ENCODE results near the gene TEX2.
"Not testable (repeated sequence)": the region's sequence is repeated elsewhere in the genome, so short reads cannot be mapped to it uniquely, and the experiment has no call there.

Gene TEX2

DNA sequence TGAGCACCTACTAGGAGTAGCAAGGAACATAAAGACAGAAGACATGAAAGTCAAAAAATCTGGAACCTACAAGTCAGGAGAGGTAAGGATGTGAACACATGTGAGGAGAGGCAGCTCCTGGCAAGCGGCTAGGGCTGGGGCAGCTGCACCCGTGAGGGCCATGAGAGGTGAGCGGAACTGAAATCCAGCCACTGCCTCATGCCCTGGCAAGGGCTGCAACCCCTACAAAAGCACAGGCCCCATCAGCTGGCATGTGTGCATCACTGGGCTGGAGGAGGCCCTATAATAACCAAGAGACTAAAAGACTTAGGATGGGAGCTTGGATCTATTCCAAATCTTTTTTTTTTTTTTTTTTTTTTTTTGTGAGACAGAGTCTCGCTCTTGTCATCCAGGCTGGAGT is 92.8 kb downstream of the TEX2 start:
- CTCF ChIA-PET, result no interaction called here

DNA sequence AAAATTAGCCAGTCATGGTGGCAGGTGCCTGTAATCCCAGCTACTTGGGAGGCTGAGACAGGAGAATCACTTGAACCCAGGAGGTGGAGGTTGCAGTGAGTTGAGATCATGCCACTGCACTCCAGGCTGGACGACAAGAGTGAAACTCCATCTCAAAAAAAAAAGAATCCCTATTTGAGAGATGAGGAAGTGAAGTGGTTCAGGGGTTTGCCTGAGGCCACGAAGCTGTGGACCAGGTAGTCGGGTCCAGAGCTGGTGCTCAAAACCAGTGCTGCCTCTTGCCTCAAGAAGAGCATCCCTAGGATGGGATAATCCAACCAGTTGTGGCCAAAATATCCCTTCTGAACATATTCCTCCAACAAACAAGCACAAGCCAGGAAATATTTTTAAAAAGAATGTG is 95.4 kb downstream of the TEX2 start:
- ChIA-PET CTCF (interaction anchor here (1.0 to 1.1 kb wide), 3 partner anchors 8 to 138 kb away, joined by 3 read pairs; no protein-coding TSS in a partner anchor), POLR2A (interaction anchor here (1.1 kb wide), 1 partner anchor 22 kb away, joined by 3 read pairs; no protein-coding TSS in a partner anchor)
- not testable (repeated sequence) for DNase-seq (ENCODE audit: low read depth, low spot score); H3K4me3 ChIP-seq (ENCODE audit: low read depth, low read length)

More for the DNA sequence above, 92.8 kb downstream of the TEX2 start:
- TF ChIP-seq CTCF (IDR thresholded peaks at IDR 0.05; ENCODE audit: insufficient read depth, low read length, missing control alignments), result no peak
- POLR2A ChIA-PET, result no interaction called here
- DNase-seq (ENCODE audit: low read depth, low spot score), result no peak
- no peak overlapping the region for H3K4me3 ChIP-seq (ENCODE audit: low read depth, low read length)

DNA sequence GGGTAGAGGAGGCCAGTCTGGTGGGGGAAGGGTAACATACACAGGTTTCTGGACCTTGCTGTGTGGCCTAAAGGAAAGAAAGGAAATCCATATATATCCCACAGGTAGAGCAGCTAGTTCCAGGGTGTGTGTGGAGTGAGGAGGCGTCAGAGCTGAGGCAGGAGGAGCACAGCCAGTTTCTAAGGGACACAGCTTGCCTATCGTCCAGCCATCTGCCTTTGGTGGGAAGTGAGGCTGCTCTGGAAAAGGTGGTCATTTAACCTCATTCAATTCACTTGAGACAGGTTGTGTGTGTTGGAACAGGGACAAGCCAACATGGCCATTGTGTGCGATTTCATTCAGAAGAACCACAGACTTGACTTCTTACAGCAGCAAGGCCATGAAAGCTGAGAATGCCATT is 96.2 kb downstream of the TEX2 start:
- CTCF ChIA-PET, result interaction anchor here (0.6 to 1.1 kb wide), 2 partner anchors 83 to 138 kb away, joined by 3 read pairs; no protein-coding TSS in a partner anchor
- POLR2A ChIA-PET, result interaction anchor here (0.9 to 1.0 kb wide), 2 partner anchors 18 to 21 kb away, joined by 3 to 4 read pairs; no protein-coding TSS in a partner anchor
- no peak for DNase-seq (ENCODE audit: low read depth, low spot score)

GRCh38 chr17:64165347-64165746 is 97.7 kb downstream of the TEX2 start:
- H3K4me3 ChIP-seq (ENCODE audit: low read depth, low read length), result no peak overlapping the region
- ChIA-PET POLR2A (interaction anchor here (0.7 kb wide), 1 partner anchor 116 kb away, joined by 3 read pairs; no protein-coding TSS in a partner anchor), CTCF (interaction anchor here (0.9 to 1.4 kb wide), 2 partner anchors 15 to 116 kb away, joined by 4 to 6 read pairs; no protein-coding TSS in a partner anchor)
- DNase-seq (ENCODE audit: low read depth, low spot score), result no peak
- no peak for TF ChIP-seq CTCF (IDR thresholded peaks at IDR 0.05; ENCODE audit: insufficient read depth, low read length, missing control alignments)

More for the DNA sequence above, 96.2 kb downstream of the TEX2 start:
- no peak overlapping the region for H3K4me3 ChIP-seq (ENCODE audit: low read depth, low read length)
- TF ChIP-seq CTCF (IDR thresholded peaks at IDR 0.05; ENCODE audit: insufficient read depth, low read length, missing control alignments), result no peak

DNA sequence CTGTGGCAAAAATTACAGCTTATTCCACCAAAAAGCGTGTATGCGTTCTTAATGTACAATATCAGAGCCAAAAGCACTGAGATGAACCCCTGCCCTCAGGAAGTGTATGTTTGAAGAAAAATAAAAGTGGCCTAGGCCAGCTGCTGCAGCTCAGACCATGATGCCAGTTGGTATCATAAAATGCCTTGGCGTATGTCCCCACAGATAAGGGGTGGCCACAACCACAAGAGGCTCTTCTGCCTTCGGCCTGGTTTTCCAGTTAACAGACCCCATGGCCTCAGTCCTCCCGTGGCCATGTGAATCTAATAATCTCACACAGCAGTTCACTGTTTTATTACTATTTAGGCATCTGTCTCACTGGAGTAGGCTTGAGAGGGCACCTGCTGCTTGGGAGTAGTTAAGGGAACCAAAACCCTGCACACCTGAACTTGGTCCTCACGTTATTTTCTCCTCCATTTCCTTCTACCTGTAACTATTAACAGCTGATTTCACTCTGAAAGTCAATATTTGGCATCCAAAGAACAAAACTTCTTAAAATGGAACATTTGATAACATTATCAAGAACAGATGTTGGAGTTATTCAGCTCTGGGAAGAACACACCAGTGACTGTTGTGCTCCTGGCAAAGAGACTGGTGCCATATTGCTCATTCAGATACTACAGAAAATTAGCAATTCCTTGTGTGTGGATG is 98.3 kb downstream of the TEX2 start:
- ChIA-PET POLR2A (interaction anchor here (0.7 kb wide), 1 partner anchor 117 kb away, joined by 3 read pairs; no protein-coding TSS in a partner anchor), CTCF (interaction anchor here (0.9 to 1.4 kb wide), 2 partner anchors 15 to 117 kb away, joined by 4 to 6 read pairs; no protein-coding TSS in a partner anchor)
- no peak for DNase-seq (ENCODE audit: low read depth, low spot score)
- no peak overlapping the region for H3K4me3 ChIP-seq (ENCODE audit: low read depth, low read length)
- no peak for TF ChIP-seq CTCF (IDR thresholded peaks at IDR 0.05; ENCODE audit: insufficient read depth, low read length, missing control alignments)

DNA sequence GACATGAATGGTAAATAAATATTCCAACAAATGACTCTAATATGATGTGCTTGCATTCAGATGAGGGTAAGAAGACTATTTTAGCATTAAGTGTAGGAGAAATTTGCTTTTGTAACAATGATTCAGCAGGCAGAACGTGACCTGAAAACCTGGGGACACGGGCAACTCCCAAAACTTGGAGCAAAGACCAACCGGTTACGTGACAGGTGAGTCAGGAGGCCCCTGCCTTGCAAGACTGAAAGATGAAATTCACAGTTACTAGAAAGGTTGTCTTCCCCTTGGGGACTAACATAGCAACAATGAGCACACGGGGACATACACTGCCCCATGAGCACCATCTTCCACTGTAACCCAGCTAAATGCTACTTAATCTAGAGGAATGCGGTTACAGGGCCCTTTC is 99.6 kb downstream of the TEX2 start:
- no peak for DNase-seq (ENCODE audit: low read depth, low spot score)
- POLR2A ChIA-PET, result no interaction called here
- no peak overlapping the region for H3K4me3 ChIP-seq (ENCODE audit: low read depth, low read length)
- CTCF ChIA-PET, result interaction anchor here (1.1 kb wide), 1 partner anchor 118 kb away, joined by 3 read pairs; no protein-coding TSS in a partner anchor
- no peak for TF ChIP-seq CTCF (IDR thresholded peaks at IDR 0.05; ENCODE audit: insufficient read depth, low read length, missing control alignments)
